ENCODE data around the gene AEBP2. TPM values are rescaled to one million over a fixed set of nuclear protein-coding genes. Genes with fewer than 3 reads are reported as not detected.

AEBP2 gene
- total and polyA plus RNA-seq, 2 experiments from 2014 or later = 13.6 to 23.0 TPM

- peak overlapping the region; percentile 40 for H3K27ac ChIP-seq
- no peak overlapping the region for H3K4me3 ChIP-seq
- peaks cover 3% of the 10 kb centered on the region for H3K36me3 ChIP-seq
- H3K27me3 ChIP-seq = no peaks in the 10 kb centered on the region
- H3K9me3 ChIP-seq (ENCODE audit: low read depth) = no peaks in the 10 kb centered on the region
- TF ChIP-seq, protein P1, sequence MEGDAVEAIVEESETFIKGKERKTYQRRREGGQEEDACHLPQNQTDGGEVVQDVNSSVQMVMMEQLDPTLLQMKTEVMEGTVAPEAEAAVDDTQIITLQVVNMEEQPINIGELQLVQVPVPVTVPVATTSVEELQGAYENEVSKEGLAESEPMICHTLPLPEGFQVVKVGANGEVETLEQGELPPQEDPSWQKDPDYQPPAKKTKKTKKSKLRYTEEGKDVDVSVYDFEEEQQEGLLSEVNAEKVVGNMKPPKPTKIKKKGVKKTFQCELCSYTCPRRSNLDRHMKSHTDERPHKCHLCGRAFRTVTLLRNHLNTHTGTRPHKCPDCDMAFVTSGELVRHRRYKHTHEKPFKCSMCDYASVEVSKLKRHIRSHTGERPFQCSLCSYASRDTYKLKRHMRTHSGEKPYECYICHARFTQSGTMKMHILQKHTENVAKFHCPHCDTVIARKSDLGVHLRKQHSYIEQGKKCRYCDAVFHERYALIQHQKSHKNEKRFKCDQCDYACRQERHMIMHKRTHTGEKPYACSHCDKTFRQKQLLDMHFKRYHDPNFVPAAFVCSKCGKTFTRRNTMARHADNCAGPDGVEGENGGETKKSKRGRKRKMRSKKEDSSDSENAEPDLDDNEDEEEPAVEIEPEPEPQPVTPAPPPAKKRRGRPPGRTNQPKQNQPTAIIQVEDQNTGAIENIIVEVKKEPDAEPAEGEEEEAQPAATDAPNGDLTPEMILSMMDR (IDR thresholded peaks at IDR 0.05; ENCODE audit: low read depth, low read length) = no peak
- DNase-seq (ENCODE audit: low read depth in 1 of 2, low spot score in 1 of 2) = no peak
- H3K4me1 ChIP-seq (ENCODE audit: low read depth) = no peaks in the 10 kb centered on the region
Observed at GRCh38 chr12:19482036-19482435, 42.7 kb downstream of the AEBP2 start.

DNA sequence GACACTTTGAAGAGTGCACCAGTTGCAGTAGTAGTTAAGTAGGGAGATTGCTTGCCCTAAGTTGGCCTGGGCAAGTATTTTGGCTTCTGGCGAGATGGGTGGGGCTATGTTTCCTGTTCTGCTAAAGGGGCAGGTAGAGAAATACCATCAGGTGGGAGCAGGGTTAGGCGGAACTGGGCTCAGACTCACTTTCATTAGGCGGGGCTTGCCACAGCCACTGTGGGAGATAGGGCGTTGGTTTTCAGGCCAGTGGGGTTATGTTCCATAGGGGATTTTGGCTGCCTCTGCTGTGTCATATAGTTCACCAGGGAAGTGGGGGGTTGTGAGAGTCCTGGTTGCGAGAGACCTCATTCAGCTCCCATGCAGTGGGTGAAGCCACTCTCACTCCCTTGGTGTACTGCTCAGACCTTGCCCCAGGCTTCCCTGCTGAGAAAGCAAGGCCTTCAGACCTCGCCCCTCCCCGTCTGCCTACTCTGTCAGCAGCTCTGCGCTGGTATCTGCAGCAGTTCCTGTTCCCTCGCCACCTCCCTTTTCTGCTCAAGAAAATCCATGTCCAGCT is 43.3 kb downstream of the AEBP2 start:
- peak; percentile 16 to 56 for DNase-seq (ENCODE audit: low read depth in 1 of 2, low spot score in 1 of 2)
- Histone ChIP-seq H3K27me3 (no peaks in the 10 kb centered on the region), H3K4me3 (no peak overlapping the region), H3K9me3 (ENCODE audit: low read depth) (no peaks in the 10 kb centered on the region), H3K27ac (peak overlapping the region; percentile 60), H3K4me1 (ENCODE audit: low read depth) (no peaks in the 10 kb centered on the region), H3K36me3 (peaks cover 2% of the 10 kb centered on the region)
- TF ChIP-seq, protein P1 (IDR thresholded peaks at IDR 0.05; ENCODE audit: low read depth, low read length) = no peak

DNA sequence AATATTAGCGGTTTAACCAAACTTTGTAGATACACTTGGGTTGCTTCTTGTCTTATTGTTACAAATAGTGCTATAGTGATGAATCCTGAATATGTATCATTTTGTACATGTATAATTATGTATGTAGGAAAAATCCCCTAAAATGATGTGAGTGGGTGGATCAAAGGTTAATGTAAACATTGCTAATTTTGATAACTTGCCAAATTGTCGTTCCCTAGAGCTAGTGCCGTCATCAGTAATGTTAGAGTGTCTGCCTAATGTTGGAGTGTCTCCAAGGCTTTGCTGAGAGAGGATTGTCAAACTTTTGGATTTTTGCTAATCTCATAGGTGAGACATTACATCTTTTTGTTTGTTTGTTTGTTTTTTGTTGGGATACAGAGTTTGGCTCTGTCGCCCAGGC is 44.4 kb downstream of the AEBP2 start:
- H3K4me1 ChIP-seq (ENCODE audit: low read depth) = no peaks in the 10 kb centered on the region
- H3K9me3 ChIP-seq (ENCODE audit: low read depth) = no peaks in the 10 kb centered on the region
- no peaks in the 10 kb centered on the region for H3K27me3 ChIP-seq
- TF ChIP-seq, protein P1 (IDR thresholded peaks at IDR 0.05; ENCODE audit: low read depth, low read length) = no peak
- no peaks in the 10 kb centered on the region for H3K36me3 ChIP-seq
- H3K27ac ChIP-seq = no peak overlapping the region
- peak in 1 of 2 donors; percentile 12 for DNase-seq (ENCODE audit: low read depth in 1 of 2, low spot score in 1 of 2)
- H3K4me3 ChIP-seq = no peak overlapping the region

- no peak for DNase-seq (ENCODE audit: low read depth in 1 of 2, low spot score in 1 of 2)
- Histone ChIP-seq H3K9me3 (ENCODE audit: low read depth) (no peaks in the 10 kb centered on the region), H3K27ac (no peak overlapping the region), H3K4me3 (no peak overlapping the region), H3K36me3 (no peaks in the 10 kb centered on the region), H3K27me3 (no peaks in the 10 kb centered on the region), H3K4me1 (ENCODE audit: low read depth) (no peaks in the 10 kb centered on the region)
- TF ChIP-seq, protein P1 (IDR thresholded peaks at IDR 0.05; ENCODE audit: low read depth, low read length) = no peak
Observed at GRCh38 chr12:19484738-19485137, 45.4 kb downstream of the AEBP2 start.

DNA sequence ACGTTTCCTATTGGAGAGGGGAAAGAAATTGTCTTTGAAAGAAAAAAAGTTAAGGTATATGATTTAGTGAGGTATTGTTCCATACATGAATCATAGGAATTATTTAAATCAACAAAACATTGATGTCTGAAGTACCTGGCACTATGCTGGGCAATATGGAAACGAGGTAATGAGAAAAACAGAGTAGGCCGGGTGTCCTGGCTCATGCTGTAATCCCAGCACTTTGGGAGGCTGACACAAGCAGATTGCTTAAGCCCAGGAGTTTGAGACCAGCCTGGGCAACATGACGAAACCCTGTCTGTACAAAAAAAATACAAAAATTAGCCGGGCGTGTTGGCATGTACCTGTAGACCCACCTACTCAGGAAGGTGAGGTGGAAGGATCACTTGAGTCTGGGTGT is 45.9 kb downstream of the AEBP2 start:
- no peaks in the 10 kb centered on the region for H3K27me3 ChIP-seq
- H3K4me1 ChIP-seq (ENCODE audit: low read depth) = no peaks in the 10 kb centered on the region
- TF ChIP-seq, protein P1 (IDR thresholded peaks at IDR 0.05; ENCODE audit: low read depth, low read length) = no peak
- H3K27ac ChIP-seq = no peak overlapping the region
- no peak overlapping the region for H3K4me3 ChIP-seq
- DNase-seq (ENCODE audit: low read depth in 1 of 2, low spot score in 1 of 2) = no peak
- no peaks in the 10 kb centered on the region for H3K36me3 ChIP-seq
- no peaks in the 10 kb centered on the region for H3K9me3 ChIP-seq (ENCODE audit: low read depth)

Measured in cardiac muscle cell (in vitro differentiated cells and primary cell).